Measurements from ENCODE around the gene IL37.

DNA sequence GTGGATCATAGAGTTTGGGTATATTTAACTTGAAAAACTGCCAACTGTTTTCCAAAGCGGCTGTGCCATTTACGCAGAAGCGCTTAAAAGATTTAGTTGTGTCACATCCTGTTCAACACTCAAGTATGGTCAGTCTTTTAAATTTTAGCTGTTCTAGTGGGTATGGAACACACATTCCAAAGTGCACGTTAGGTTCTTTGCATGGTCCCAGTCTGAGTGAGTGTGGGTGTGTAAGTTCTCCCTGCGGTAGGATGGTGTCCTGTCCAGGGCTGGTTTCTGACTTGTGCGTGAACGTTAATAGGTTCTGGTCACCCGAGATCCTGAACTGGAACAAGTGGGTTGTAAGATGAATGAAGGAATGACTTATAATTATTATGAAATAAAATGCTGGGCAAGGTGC, 38.5 kb downstream of the IL37 start:
- TF ChIP-seq EP300 (conservative IDR thresholded peaks at IDR 0.05; ENCODE audit: poor library complexity, severe bottlenecking), result no peak
- TF ChIP-seq POLR2AphosphoS5 (IDR thresholded peaks at IDR 0.05), result no peak

Measured in neural cell (in vitro differentiated cells).